Uterus (tissue), 2 donors: Measurements from ENCODE around the gene MRPS18C.
"Not testable (repeated sequence)": the region's sequence is repeated elsewhere in the genome, so short reads cannot be mapped to it uniquely, and the experiment has no call there.

Experiments
- POLR2A ChIP-seq, 2 donors: fragments of 450-650 bp; IDR thresholded peaks; one replicate each; pipeline ENCODE4 v1.6.1; 2016; ENCODE audit warnings: antibody characterized with exemption in 2 of 2, mild to moderate bottlenecking in 1 of 2, moderate library complexity in 1 of 2
- TF ChIP-seq, protein P1 (sequence below), 4 experiments: fragments of 200-600 bp in 2 of 4; fragments of 450-650 bp in 2 of 4; sonication (generic) in 2 of 4; IDR thresholded peaks; one replicate each; pipeline ENCODE4 v1.5.1; 2016 to 2019; ENCODE audit warnings: antibody characterized with exemption in 4 of 4, mild to moderate bottlenecking in 2 of 4, moderate library complexity in 1 of 4

DNA sequence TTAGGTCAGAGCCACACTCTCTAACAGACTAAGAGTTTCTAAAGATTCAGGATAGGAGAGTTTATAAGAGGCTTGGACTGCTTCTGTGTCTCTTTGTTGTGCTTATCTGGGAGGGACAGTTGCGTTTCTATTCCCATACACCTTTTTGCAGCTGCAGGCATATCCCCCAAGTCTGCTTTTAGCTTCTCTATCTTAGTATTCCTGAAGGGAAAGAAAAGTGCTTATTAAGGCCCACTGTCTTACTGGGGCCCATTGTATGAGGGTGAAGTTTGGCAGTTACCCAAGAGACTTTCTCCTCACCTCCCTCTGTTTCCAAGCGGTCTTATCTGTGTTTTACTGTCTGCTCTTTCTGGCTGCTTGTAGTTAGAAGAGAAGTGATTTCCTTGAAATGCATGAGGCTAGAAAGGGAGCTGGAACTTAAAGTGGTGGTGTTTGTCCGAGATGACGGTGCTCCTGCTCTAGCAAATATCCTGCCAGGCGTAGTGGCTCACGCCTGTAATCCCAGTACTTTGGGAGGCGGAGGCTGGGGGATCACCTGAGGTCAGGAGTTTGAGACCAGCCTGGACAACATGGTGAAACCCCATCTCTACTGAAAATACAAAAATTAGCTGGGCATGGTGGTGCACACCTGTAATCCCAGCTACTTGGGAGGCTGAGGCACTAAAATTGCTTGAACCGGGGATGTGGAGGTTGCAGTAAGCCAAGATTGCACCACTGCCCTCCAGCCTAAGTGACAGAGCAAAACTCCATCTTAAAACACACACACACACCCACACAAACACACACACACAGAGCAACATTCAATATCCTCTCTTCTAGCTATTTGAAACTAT, 40.4 kb downstream of the MRPS18C start:
- not testable (repeated sequence) for TF ChIP-seq POLR2A (IDR thresholded peaks at IDR 0.05)
- TF ChIP-seq, protein P1, sequence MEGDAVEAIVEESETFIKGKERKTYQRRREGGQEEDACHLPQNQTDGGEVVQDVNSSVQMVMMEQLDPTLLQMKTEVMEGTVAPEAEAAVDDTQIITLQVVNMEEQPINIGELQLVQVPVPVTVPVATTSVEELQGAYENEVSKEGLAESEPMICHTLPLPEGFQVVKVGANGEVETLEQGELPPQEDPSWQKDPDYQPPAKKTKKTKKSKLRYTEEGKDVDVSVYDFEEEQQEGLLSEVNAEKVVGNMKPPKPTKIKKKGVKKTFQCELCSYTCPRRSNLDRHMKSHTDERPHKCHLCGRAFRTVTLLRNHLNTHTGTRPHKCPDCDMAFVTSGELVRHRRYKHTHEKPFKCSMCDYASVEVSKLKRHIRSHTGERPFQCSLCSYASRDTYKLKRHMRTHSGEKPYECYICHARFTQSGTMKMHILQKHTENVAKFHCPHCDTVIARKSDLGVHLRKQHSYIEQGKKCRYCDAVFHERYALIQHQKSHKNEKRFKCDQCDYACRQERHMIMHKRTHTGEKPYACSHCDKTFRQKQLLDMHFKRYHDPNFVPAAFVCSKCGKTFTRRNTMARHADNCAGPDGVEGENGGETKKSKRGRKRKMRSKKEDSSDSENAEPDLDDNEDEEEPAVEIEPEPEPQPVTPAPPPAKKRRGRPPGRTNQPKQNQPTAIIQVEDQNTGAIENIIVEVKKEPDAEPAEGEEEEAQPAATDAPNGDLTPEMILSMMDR (IDR thresholded peaks at IDR 0.05) = not testable (repeated sequence)
